Measurements from ENCODE around the gene PHACTR1. TPM values are rescaled to one million over a fixed set of nuclear protein-coding genes. Genes with fewer than 3 reads are reported as not detected.

Gene PHACTR1
- total and polyA plus RNA-seq, 2 donors = 3.1 to 6.3 TPM

- H3K4me1 ChIP-seq (ENCODE audit: control insufficient read depth in 2 of 2, insufficient read depth in 2 of 2, low read length in 2 of 2) = no peaks in the 10 kb centered on the region
- no peak overlapping the region for H3K27ac ChIP-seq (ENCODE audit: low read depth in 1 of 2, low read length in 1 of 2)
- WGBS = 89% methylated on average over 6 of the region's 6 CpGs
- DNase-seq (ENCODE audit: low read depth in 6 of 9, low spot score in 9 of 9) = no peak
- H3K9me3 ChIP-seq (ENCODE audit: control insufficient read depth in 2 of 2, insufficient read depth in 1 of 2, low read length in 1 of 2) = no peaks in the 10 kb centered on the region
- no peaks in the 10 kb centered on the region for H3K27me3 ChIP-seq (ENCODE audit: control insufficient read depth in 2 of 2, insufficient read depth in 1 of 2, low read length in 1 of 2)
- no peaks in the 10 kb centered on the region for H3K36me3 ChIP-seq (ENCODE audit: control insufficient read depth in 2 of 2, insufficient read depth in 2 of 2, low read length in 1 of 2)
- H3K4me3 ChIP-seq (ENCODE audit: low read length in 2 of 2) = no peak overlapping the region
These were observed 17.3 kb downstream of the PHACTR1 start for GRCh38 chr6:12733876-12734275.

- WGBS = 87% methylated on average over 1 of the region's 1 CpG
These were observed 19.2 kb downstream of the PHACTR1 start for GRCh38 chr6:12735786-12736185.

GRCh38 chr6:12748411-12748810 is 31.8 kb downstream of the PHACTR1 start:
- Histone ChIP-seq H3K36me3 (ENCODE audit: control insufficient read depth in 2 of 2, insufficient read depth in 2 of 2, low read length in 1 of 2) (no peaks in the 10 kb centered on the region), H3K27ac (ENCODE audit: low read depth in 1 of 2, low read length in 1 of 2) (no peak overlapping the region), H3K4me1 (ENCODE audit: control insufficient read depth in 2 of 2, insufficient read depth in 2 of 2, low read length in 2 of 2) (no peaks in the 10 kb centered on the region), H3K4me3 (ENCODE audit: low read length in 2 of 2) (no peak overlapping the region), H3K9me3 (ENCODE audit: control insufficient read depth in 2 of 2, insufficient read depth in 1 of 2, low read length in 1 of 2) (no peaks in the 10 kb centered on the region), H3K27me3 (ENCODE audit: control insufficient read depth in 2 of 2, insufficient read depth in 1 of 2, low read length in 1 of 2) (peaks cover 15 to 43% of the 10 kb centered on the region in 2 donors)
- 18% methylated on average over 2 of the region's 2 CpGs for WGBS
- DNase-seq (ENCODE audit: low read depth in 6 of 9, low spot score in 9 of 9) = no peak

More at GRCh38 chr6:12735786-12736185, 19.2 kb downstream of the PHACTR1 start:
- H3K4me3 ChIP-seq (ENCODE audit: low read length in 2 of 2) = no peak overlapping the region
- H3K4me1 ChIP-seq (ENCODE audit: control insufficient read depth in 2 of 2, insufficient read depth in 2 of 2, low read length in 2 of 2) = no peaks in the 10 kb centered on the region
- no peak for DNase-seq (ENCODE audit: low read depth in 6 of 9, low spot score in 9 of 9)
- H3K36me3 ChIP-seq (ENCODE audit: control insufficient read depth in 2 of 2, insufficient read depth in 2 of 2, low read length in 1 of 2) = no peaks in the 10 kb centered on the region
- no peaks in the 10 kb centered on the region for H3K27me3 ChIP-seq (ENCODE audit: control insufficient read depth in 2 of 2, insufficient read depth in 1 of 2, low read length in 1 of 2)
- no peak overlapping the region for H3K27ac ChIP-seq (ENCODE audit: low read depth in 1 of 2, low read length in 1 of 2)
- H3K9me3 ChIP-seq (ENCODE audit: control insufficient read depth in 2 of 2, insufficient read depth in 1 of 2, low read length in 1 of 2) = no peaks in the 10 kb centered on the region

GRCh38 chr6:12748815-12749521 is 32.4 kb downstream of the PHACTR1 start:
- Histone ChIP-seq H3K27me3 (ENCODE audit: control insufficient read depth in 2 of 2, insufficient read depth in 1 of 2, low read length in 1 of 2) (peaks cover 15 to 43% of the 10 kb centered on the region in 2 donors), H3K27ac (ENCODE audit: low read depth in 1 of 2, low read length in 1 of 2) (no peak overlapping the region), H3K9me3 (ENCODE audit: control insufficient read depth in 2 of 2, insufficient read depth in 1 of 2, low read length in 1 of 2) (no peaks in the 10 kb centered on the region), H3K4me1 (ENCODE audit: control insufficient read depth in 2 of 2, insufficient read depth in 2 of 2, low read length in 2 of 2) (no peaks in the 10 kb centered on the region), H3K36me3 (ENCODE audit: control insufficient read depth in 2 of 2, insufficient read depth in 2 of 2, low read length in 1 of 2) (no peaks in the 10 kb centered on the region), H3K4me3 (ENCODE audit: low read length in 2 of 2) (no peak overlapping the region)
- no peak for DNase-seq (ENCODE audit: low read depth in 6 of 9, low spot score in 9 of 9)
- 8% methylated on average over 23 of the region's 23 CpGs for WGBS

GRCh38 chr6:12749531-12750379 is 33.2 kb downstream of the PHACTR1 start:
- Histone ChIP-seq H3K27me3 (ENCODE audit: control insufficient read depth in 2 of 2, insufficient read depth in 1 of 2, low read length in 1 of 2) (peaks cover 15 to 43% of the 10 kb centered on the region in 2 donors), H3K36me3 (ENCODE audit: control insufficient read depth in 2 of 2, insufficient read depth in 2 of 2, low read length in 1 of 2) (no peaks in the 10 kb centered on the region), H3K4me3 (ENCODE audit: low read length in 2 of 2) (peak overlapping the region in 1 of 2 donors; percentile 6), H3K9me3 (ENCODE audit: control insufficient read depth in 2 of 2, insufficient read depth in 1 of 2, low read length in 1 of 2) (no peaks in the 10 kb centered on the region), H3K4me1 (ENCODE audit: control insufficient read depth in 2 of 2, insufficient read depth in 2 of 2, low read length in 2 of 2) (no peaks in the 10 kb centered on the region), H3K27ac (ENCODE audit: low read depth in 1 of 2, low read length in 1 of 2) (no peak overlapping the region)
- DNase-seq (ENCODE audit: low read depth in 6 of 9, low spot score in 9 of 9) = peak in 1 of 9 donors; percentile 3
- WGBS = 4% methylated on average over 75 of the region's 75 CpGs

- H3K9me3 ChIP-seq (ENCODE audit: control insufficient read depth in 2 of 2, insufficient read depth in 1 of 2, low read length in 1 of 2) = no peaks in the 10 kb centered on the region
- H3K27ac ChIP-seq (ENCODE audit: low read depth in 1 of 2, low read length in 1 of 2) = no peak overlapping the region
- no peaks in the 10 kb centered on the region for H3K36me3 ChIP-seq (ENCODE audit: control insufficient read depth in 2 of 2, insufficient read depth in 2 of 2, low read length in 1 of 2)
- H3K27me3 ChIP-seq (ENCODE audit: control insufficient read depth in 2 of 2, insufficient read depth in 1 of 2, low read length in 1 of 2) = peaks cover 15 to 43% of the 10 kb centered on the region in 2 donors
- DNase-seq (ENCODE audit: low read depth in 6 of 9, low spot score in 9 of 9) = no peak
- no peaks in the 10 kb centered on the region for H3K4me1 ChIP-seq (ENCODE audit: control insufficient read depth in 2 of 2, insufficient read depth in 2 of 2, low read length in 2 of 2)
- 27% methylated on average over 4 of the region's 4 CpGs for WGBS
- no peak overlapping the region for H3K4me3 ChIP-seq (ENCODE audit: low read length in 2 of 2)
These were observed 33.8 kb downstream of the PHACTR1 start for GRCh38 chr6:12750416-12750815.

- Histone ChIP-seq H3K4me1 (ENCODE audit: control insufficient read depth in 2 of 2, insufficient read depth in 2 of 2, low read length in 2 of 2) (no peaks in the 10 kb centered on the region), H3K36me3 (ENCODE audit: control insufficient read depth in 2 of 2, insufficient read depth in 2 of 2, low read length in 1 of 2) (no peaks in the 10 kb centered on the region), H3K4me3 (ENCODE audit: low read length in 2 of 2) (no peak overlapping the region), H3K27me3 (ENCODE audit: control insufficient read depth in 2 of 2, insufficient read depth in 1 of 2, low read length in 1 of 2) (peaks cover 15 to 41% of the 10 kb centered on the region in 2 donors), H3K27ac (ENCODE audit: low read depth in 1 of 2, low read length in 1 of 2) (no peak overlapping the region), H3K9me3 (ENCODE audit: control insufficient read depth in 2 of 2, insufficient read depth in 1 of 2, low read length in 1 of 2) (no peaks in the 10 kb centered on the region)
- peak; percentile 4 to 65 (median 34) for DNase-seq (ENCODE audit: low read depth in 6 of 9, low spot score in 9 of 9)
- 39% methylated on average over 10 of the region's 10 CpGs for WGBS
These were observed 35.2 kb downstream of the PHACTR1 start for GRCh38 chr6:12751694-12752325.

GRCh38 chr6:12753036-12753435 is 36.5 kb downstream of the PHACTR1 start:
- 90% methylated on average over 2 of the region's 2 CpGs for WGBS
- peaks cover 15 to 37% of the 10 kb centered on the region in 2 donors for H3K27me3 ChIP-seq (ENCODE audit: control insufficient read depth in 2 of 2, insufficient read depth in 1 of 2, low read length in 1 of 2)
- H3K36me3 ChIP-seq (ENCODE audit: control insufficient read depth in 2 of 2, insufficient read depth in 2 of 2, low read length in 1 of 2) = no peaks in the 10 kb centered on the region
- H3K4me1 ChIP-seq (ENCODE audit: control insufficient read depth in 2 of 2, insufficient read depth in 2 of 2, low read length in 2 of 2) = no peaks in the 10 kb centered on the region
- no peak overlapping the region for H3K27ac ChIP-seq (ENCODE audit: low read depth in 1 of 2, low read length in 1 of 2)
- H3K9me3 ChIP-seq (ENCODE audit: control insufficient read depth in 2 of 2, insufficient read depth in 1 of 2, low read length in 1 of 2) = no peaks in the 10 kb centered on the region
- H3K4me3 ChIP-seq (ENCODE audit: low read length in 2 of 2) = no peak overlapping the region
- no peak for DNase-seq (ENCODE audit: low read depth in 6 of 9, low spot score in 9 of 9)

- no peaks in the 10 kb centered on the region for H3K36me3 ChIP-seq (ENCODE audit: control insufficient read depth in 2 of 2, insufficient read depth in 2 of 2, low read length in 1 of 2)
- H3K9me3 ChIP-seq (ENCODE audit: control insufficient read depth in 2 of 2, insufficient read depth in 1 of 2, low read length in 1 of 2) = no peaks in the 10 kb centered on the region
- H3K27me3 ChIP-seq (ENCODE audit: control insufficient read depth in 2 of 2, insufficient read depth in 1 of 2, low read length in 1 of 2) = no peaks in the 10 kb centered on the region
- H3K4me3 ChIP-seq (ENCODE audit: low read length in 2 of 2) = no peak overlapping the region
- no peak overlapping the region for H3K27ac ChIP-seq (ENCODE audit: low read depth in 1 of 2, low read length in 1 of 2)
- no peak for DNase-seq (ENCODE audit: low read depth in 6 of 9, low spot score in 9 of 9)
- no peaks in the 10 kb centered on the region for H3K4me1 ChIP-seq (ENCODE audit: control insufficient read depth in 2 of 2, insufficient read depth in 2 of 2, low read length in 2 of 2)
- WGBS = 92% methylated on average over 3 of the region's 3 CpGs
These were observed 43.7 kb downstream of the PHACTR1 start for GRCh38 chr6:12760226-12760625.

Data from thymus (tissue), 11 donors.